SKM-1 (cell line): ENCODE measurements around the gene CMIP.

ENCODE experiments used
- DNase-seq: peaks from one replicate; lab custom pipeline; 2025; ENCODE audit not compliant: unreplicated experiment; lab: John Stamatoyannopoulos, UW

The CMIP gene

DNA sequence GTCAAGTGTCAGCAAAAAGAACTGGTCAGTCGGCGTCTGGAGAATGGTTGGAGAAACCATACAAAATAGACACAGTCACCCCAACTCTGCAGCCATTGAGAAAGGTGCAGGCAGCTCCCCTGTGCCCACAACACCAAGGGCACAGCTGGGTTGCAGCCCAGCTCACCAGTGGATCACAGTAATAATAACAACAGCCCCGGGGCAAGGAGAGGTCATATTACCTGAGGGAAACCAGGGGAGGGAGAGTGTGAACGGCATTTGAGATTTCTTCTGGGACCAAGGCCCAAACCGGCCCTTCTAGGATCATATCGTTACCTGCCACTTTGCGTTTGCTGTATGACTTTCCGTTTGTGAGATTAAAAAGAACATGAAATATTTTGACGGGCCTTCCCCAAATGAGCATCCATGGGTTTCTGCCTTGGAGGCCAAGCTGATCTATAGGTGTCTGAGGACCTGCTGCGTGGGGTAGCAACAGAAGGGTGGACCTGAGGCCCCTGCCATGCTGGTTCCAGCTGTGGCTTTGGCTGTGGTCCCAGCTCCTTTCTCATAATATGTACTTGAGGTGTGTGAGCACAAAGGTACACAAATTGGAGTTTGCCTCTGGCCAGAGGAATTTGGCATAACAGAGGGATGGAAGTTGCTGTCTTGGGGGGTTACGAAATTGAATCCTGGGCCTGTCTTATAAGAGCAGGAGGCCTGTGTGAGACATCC lies 154.6 kb downstream of the CMIP start:
- DNase-seq = no peak

DNA sequence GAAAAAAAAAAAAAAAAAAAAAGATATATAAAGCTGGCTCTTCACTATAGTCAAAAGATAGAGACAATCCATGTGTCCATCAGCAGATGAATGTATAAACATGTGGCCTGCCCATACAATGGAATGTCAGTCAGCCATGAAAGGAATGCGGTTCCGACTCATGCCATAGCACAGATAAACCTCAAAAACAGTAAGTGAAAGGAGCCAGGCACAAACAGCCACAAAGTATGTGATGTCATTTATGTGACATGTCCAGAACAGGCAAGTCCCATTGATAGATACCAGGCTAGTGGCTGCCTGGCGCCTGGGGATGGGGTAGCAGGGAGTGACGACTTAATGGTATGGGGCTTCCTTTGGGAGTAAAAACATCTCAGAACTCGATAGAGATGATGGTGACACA lies 155.7 kb downstream of the CMIP start:
- DNase-seq = no peak

- DNase-seq = no peak
Measured at GRCh38 chr16:81601008-81601428, 156.4 kb downstream of the CMIP start.

DNA sequence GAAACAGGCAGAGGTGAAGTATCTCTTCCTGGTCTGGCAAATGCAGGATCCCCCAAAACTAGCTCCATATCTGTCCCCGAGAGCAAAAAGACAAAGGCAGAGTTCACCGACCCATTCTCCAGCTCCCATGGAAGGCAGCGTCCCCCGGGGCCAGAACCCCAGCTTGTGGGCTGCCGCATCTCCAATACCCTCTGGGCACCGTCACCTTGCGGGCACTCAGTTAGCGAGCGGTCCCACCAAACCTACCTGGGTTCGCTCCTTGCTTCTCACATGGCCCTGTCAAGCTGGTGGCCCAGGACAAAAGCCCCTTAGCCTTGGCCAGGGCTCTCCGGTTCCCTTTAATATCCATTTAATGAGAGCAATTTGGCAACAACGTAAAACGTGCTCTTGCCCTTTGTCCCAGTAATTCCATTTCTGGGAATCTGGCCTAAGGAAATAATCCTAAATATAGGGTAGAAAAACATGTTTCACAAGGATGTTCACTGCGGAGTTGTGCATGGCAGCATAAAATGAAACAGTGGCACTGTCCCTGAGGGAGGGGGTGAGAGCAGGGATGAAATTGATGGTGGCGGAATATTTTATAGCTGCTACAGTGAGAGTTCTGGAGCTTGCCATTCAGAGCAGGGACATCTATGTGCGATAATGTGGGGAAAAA lies 157.1 kb downstream of the CMIP start:
- no peak for DNase-seq

DNA sequence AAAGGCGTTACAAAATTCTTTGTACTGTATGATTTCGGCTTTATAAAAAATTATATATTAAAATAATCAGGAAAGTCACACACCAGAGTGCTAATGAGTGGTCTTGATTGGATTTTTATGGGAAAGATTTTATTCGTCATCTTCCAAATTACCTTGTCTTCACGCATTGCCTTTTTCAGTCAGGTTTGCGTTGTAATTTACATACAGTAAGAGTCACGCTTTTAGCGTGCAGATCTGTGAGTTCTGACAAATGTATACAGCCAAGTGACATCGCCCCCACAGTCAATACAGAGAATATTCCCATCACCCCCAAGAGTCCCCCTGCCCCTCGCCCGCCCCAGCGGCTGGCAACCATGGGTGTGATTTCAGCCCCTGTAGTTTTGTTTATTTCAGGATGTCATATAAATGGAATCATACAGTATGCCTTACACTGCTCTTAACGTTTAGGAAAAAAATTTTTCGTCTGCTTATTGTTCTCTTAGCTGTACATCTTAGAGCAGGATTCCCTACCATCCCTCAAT lies 157.7 kb downstream of the CMIP start:
- DNase-seq = no peak

DNA sequence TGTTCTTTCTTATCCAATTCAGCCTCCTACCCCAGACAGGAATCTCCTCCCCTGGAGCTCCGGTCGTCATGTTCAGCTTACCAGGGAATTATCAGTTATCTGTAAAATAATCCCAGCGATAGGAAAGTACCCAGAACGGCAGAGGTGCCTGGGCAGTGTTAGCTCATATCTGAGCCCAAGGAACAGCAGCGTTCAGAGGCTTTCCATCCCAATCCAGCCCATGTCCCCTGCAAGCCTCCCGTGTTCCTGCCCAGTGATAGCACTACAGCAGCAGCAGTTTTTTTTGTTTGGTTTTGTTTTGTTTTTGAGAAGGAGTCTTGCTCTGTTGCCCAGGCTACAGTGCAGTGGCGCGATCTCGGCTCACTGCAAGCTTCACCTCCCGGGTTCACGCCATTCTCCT lies 158.2 kb downstream of the CMIP start:
- DNase-seq = no peak

DNA sequence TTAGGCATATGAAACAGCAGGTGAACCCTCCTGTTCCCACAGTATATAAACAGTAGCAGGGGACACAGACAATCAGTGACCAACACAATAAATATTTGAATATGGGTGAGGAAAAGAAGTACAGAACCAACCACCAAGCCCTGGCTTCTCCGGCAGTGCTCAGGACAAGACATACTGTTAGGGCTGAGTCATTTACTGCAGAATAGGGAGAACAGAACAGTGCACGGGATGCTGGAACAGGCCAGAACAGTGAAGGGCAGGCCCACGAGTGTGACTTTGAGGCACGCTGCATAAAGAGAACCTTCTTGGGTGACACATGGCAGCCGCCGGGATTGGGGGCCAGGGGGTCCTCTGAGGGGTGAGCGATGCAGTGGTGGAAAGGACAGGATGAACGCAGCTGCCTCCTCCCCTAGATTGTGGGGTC lies 160.4 kb downstream of the CMIP start:
- no peak for DNase-seq

DNA sequence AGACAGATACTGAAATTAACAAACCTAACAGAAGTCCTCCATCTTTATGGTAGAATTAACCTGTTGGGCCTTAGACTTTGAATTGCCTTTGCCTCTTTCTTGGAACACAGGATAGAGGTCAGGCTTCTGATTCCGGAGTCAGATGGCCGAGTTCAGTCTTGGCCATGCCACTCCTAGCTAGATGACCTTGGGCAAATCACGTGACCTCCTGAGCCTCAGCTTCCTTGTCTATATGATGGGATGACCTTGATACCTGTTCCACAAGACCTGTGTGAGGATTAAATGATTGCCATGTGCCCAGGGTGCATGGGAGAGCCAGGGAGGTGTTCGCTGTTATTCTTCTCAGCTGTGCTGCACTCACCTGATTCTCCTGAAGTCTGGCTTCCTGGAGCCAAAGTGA lies 161.4 kb downstream of the CMIP start:
- no peak for DNase-seq

DNA sequence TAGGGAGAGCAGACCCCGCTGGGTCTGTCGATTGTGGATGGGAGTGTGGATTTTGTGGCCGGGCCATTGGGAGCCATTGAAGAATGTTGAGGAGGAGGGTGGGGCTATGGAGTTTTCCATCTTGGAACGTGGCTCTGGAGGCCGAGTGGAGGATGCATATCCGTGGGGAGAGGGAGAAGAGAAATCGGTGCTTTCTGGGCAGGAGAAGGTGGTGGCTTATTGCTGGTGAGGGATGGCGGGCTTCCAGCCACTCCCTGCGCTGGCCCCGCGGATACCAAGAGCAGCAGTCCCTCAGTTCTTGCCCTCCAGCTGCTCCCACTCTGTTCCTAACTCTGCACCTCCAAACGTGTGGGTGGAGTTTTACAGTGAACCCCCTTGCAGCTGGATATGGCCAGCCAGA lies 162.4 kb downstream of the CMIP start:
- no peak for DNase-seq

- no peak for DNase-seq
Measured at GRCh38 chr16:81607805-81608522, 163.4 kb downstream of the CMIP start.

DNA sequence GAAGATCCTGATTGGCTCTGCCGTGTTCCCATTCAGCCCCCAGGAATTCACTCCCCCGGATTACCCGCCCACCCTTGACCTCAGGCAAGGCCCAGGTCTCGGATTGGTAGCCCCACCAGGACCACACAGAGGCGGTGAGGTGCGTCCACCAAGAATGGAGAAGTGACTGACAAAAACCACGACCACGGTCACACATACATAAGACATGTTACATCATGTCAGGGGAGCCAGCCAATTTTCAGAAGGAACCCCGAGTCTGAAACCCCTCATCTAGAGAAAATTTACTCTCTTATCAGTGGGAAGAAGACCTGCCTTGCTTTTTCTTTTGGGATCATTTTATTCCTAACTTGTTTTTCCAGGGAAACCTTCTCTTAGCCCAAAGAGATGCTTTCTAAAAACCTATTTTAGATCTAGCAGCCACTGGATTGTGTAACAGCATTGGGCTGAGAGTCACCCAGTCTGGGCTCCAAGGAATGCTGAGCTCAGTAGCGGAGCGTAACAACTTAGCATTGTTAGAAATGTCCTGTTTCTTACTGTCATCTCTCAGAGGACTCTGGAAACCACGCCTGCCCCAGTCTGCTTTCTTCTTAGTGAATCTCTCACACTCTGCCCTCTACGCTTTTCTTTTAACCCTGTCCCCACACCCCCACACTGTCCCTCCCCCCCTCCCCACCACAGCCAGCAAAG lies 164.1 kb downstream of the CMIP start:
- DNase-seq = peak; percentile 49

DNA sequence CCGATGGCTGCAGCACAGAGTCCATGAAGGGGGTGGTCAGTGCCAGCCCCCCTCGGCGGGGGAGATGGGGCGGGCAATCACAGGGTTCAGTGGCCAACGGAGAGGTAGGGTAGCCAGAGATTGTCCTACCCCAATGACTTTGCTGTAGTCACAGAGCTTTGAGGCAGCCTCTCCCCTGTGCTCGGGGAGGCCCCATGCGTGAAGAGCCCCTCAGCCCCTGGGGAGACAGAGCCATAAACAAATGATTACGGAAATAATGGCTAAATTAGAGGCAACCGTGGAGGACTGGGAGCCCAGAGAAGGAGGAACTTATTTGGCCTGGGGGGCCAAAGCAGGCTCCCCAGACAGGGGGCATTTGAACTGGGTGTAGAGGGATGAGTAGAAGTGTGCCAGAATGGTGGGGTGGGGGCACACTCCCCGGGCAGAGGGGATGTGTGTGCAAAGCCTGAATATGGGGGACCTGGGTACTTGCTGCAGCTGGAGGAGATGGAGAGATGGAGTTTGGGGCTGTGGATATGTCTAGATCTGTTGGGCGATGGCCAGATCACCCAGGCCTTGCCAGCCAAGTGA lies 164.8 kb downstream of the CMIP start:
- DNase-seq = no peak

DNA sequence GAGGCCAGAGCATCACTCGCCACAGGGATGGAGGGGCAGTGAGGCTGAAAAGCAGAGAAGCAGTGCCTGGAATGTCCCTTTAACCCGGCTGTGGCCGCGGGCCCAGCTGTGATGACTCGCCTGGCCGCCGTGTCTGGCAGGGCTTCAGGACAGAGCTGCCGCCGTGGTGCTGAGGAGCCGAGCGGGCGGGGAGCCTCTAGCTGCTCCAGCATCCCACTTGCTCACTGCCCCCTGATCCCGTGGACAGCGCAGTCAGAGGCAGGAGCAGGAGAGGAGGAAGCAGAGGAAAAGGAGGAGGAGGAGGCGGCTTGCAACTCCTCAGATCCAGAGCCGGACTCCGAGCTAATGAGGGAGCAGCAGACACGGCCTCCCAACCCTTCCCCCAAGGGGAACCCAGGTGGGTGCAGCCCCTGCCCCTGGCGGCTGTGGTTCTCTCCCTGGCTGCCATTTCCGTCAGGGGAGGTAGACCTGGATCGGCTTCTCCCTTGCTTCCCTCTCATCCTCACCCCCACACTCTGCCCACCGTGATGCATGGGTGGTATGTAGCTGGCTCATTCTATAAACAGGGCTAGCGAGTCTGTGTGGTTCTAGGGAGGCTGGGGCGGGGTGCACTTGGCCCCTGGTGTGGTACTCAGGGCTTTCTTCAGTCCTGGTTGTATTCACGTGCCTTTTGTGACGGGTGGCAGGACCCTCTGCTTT lies 165.7 kb downstream of the CMIP start:
- no peak for DNase-seq

- no peak for DNase-seq
Measured at GRCh38 chr16:81610936-81611335, 166.3 kb downstream of the CMIP start.

- DNase-seq = no peak
Measured at GRCh38 chr16:81611721-81612120, 167.1 kb downstream of the CMIP start.

GRCh38 chr16:81612351-81613163 lies 167.9 kb downstream of the CMIP start:
- DNase-seq = no peak

- DNase-seq = no peak
Measured at GRCh38 chr16:81614171-81614570, 169.6 kb downstream of the CMIP start.

DNA sequence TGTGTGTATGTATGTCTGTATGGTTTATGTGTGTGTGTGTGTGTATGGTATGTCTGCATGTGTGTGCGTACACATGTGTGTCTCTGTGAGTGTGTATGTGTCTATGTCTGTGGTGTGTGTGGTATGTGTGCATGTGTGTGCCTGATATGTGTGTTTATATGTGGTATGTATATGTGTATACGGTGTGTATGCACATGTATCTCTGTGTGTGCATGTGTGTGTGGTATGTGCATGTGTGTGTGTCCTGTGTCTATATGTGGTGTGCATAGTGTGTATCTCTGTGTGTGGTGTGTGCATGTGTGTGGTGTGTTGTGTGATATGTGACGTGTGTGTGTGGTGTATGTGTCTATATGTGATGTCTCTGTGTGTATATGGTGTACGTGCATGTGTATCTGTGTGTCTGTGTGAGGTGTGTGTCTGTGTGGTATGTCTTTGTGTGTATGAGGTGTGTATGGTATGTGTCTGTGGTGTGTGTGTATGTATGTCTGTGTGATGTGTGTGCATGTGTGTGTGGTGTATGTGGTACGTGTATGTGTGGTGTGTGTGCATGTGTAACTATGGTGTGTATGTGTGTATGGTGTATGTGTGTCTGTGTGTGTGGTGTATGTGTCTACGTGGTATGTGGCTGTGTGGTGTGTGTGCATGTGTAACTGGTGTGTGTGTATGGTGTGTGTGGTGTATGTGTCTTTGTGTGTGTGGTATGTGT lies 170.2 kb downstream of the CMIP start:
- DNase-seq = no peak

DNA sequence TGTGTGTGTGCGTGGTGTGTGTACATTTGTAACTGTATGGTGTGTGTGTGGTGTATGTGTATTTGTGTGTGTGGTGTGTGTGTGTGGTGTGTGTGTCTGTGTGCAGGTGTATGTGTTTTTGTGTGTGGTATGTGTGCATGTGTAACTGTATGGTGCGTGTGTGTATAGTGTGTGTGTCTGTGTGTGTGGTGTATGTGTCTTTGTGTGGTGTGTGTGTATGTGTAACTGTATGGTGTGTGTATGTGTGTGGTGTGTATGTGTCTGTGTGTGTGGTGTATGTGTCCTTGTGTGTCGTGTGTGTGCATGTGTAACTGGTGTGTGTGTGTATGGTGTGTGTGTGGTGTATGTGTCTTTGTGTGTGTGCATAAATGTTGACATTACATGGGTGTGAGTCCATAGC lies 170.8 kb downstream of the CMIP start:
- DNase-seq = no peak
